ENCODE results near the gene TDP1.

GRCh38 chr14:89973234-89973823, 17.6 kb downstream of the TDP1 start:
- no peak for TF ChIP-seq MAX (IDR thresholded peaks at IDR 0.05)
- no peak for TF ChIP-seq BRCA1 (CRISPR knock-in tag; IDR thresholded peaks at IDR 0.05)
- TF ChIP-seq MAFK (conservative IDR thresholded peaks at IDR 0.05 in 1 of 2, IDR thresholded peaks at IDR 0.05 in 1 of 2; ENCODE audit: low read length in 2 of 2) = no peak
- TF ChIP-seq EP300 (IDR thresholded peaks at IDR 0.05; ENCODE audit: low read depth in 2 of 2, low read length in 2 of 2) = no peak
- TF ChIP-seq EP300 (CRISPR knock-in tag; IDR thresholded peaks at IDR 0.05; ENCODE audit: borderline replicate concordance) = no peak
- no peak for TF ChIP-seq ZMAT5 (CRISPR knock-in tag; IDR thresholded peaks at IDR 0.05; ENCODE audit: borderline replicate concordance, low read depth)
- TF ChIP-seq ZNF639 (CRISPR knock-in tag; conservative IDR thresholded peaks at IDR 0.05) = no peak
- no peak for TF ChIP-seq ZNF556 (CRISPR knock-in tag; IDR thresholded peaks at IDR 0.05; ENCODE audit: borderline replicate concordance)
- no peak for TF ChIP-seq ZFX (CRISPR knock-in tag; IDR thresholded peaks at IDR 0.05; ENCODE audit: low read depth)
- no peak for TF ChIP-seq ZNF646 (CRISPR knock-in tag; IDR thresholded peaks at IDR 0.05)
- TF ChIP-seq CTCF (CRISPR knock-in tag; IDR thresholded peaks at IDR 0.05) = peak; percentile 82
- TF ChIP-seq HMG20B (CRISPR knock-in tag; conservative IDR thresholded peaks at IDR 0.05) = no peak
- no peak for TF ChIP-seq SETDB1 (CRISPR knock-in tag; IDR thresholded peaks at IDR 0.05; ENCODE audit: borderline replicate concordance)
- no peak for TF ChIP-seq ZBTB33 (CRISPR knock-in tag; IDR thresholded peaks at IDR 0.05)
- no peak for TF ChIP-seq BORCS8-MEF2B (CRISPR knock-in tag; IDR thresholded peaks at IDR 0.05)

Measured in HepG2 (cell line).